Breast epithelium (tissue), 3 donors: ENCODE measurements around the gene ATP5PO.

Experiments used
- CTCF ChIP-seq, 3 donors: fragments of 450-650 bp; IDR thresholded peaks; one replicate each; pipeline ENCODE4 v1.5.1; 2016 to 2017; ENCODE audit warnings: antibody characterized with exemption in 3 of 3, mild to moderate bottlenecking in 3 of 3, moderate library complexity in 3 of 3
- POLR2A ChIP-seq: fragments of 450-650 bp; IDR thresholded peaks from one replicate; pipeline ENCODE4 v1.6.1; 2016; ENCODE audit warnings: antibody characterized with exemption, mild to moderate bottlenecking, moderate library complexity
- POLR2AphosphoS5 ChIP-seq, 3 donors: sonication (generic); formaldehyde crosslinking; IDR thresholded peaks; one replicate each; pipeline ENCODE4 v1.6.1; 2017; ENCODE audit warnings: antibody characterized with exemption in 3 of 3

DNA sequence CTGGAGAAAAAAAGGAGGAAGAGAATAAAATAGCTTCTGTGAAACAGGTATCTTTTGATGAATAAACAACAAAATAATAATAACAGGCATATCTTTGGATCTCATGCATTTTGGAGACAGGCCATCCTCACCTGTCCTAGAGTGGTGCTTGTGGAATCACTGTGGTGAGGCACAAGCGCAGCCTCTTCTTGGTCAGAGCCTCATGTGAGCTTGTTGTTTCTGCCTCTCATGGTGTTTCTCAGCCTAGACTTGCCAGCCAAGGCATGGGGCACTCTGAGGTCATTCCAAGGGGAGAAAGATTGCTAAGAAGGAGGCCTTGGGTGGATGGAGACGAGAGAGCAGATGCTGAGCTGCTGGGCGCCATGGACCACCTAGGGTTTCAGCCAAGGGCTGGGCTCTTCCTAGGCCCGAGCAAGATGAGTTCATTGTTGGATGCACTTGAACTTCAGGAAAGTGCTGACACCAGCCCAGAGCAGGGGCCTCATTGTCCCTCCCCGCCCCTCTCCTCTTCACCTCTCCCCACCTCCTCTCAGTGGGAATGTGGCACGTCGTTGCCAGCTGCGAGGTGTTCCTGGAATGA lies 49.5 kb downstream of the ATP5PO start:
- TF ChIP-seq CTCF (IDR thresholded peaks at IDR 0.05) = no peak
- no peak for TF ChIP-seq POLR2A
- no peak for TF ChIP-seq POLR2AphosphoS5 (IDR thresholded peaks at IDR 0.05)
